ENCODE measurements around the gene ADIPOR1. TPM values are rescaled to one million over a fixed set of nuclear protein-coding genes. Genes with fewer than 3 reads are reported as not detected.

ADIPOR1 gene
- total and polyA plus RNA-seq, 2 of the 4 experiments (the other 2 are of a cell fraction): 82.7 to 92.5 TPM

- TF ChIP-seq RCOR1 (IDR thresholded peaks at IDR 0.05; ENCODE audit: insufficient replicate concordance, low read length): no peak
- TF ChIP-seq MAZ (IDR thresholded peaks at IDR 0.05; ENCODE audit: borderline replicate concordance, low read depth, low read length): no peak
- no peak for TF ChIP-seq RAD21 (IDR thresholded peaks at IDR 0.05; ENCODE audit: low read length)
- no peak for TF ChIP-seq MXI1 (IDR thresholded peaks at IDR 0.05; ENCODE audit: borderline replicate concordance, low read depth, low read length)
- TF ChIP-seq CEBPB (IDR thresholded peaks at IDR 0.05; ENCODE audit: low read depth, low read length): no peak
- TF ChIP-seq CTCF (conservative IDR thresholded peaks at IDR 0.05; ENCODE audit: low read depth, low read length): no peak
- no peak for TF ChIP-seq NFE2L2 (IDR thresholded peaks at IDR 0.05; ENCODE audit: low read depth, low read length)
- no peak for TF ChIP-seq SMC3 (IDR thresholded peaks at IDR 0.05; ENCODE audit: low read depth, low read length)
- TF ChIP-seq ELK1 (IDR thresholded peaks at IDR 0.05; ENCODE audit: borderline replicate concordance, low read depth, low read length): no peak
- no peak for TF ChIP-seq RFX5 (IDR thresholded peaks at IDR 0.05; ENCODE audit: low read depth, low read length)
- TF ChIP-seq CHD1 (IDR thresholded peaks at IDR 0.05; ENCODE audit: low read depth, low read length): no peak
- no peak for TF ChIP-seq POLR2A (IDR thresholded peaks at IDR 0.05; ENCODE audit: low read depth, low read length)
- no peak for TF ChIP-seq USF2 (IDR thresholded peaks at IDR 0.05; ENCODE audit: low read depth, low read length)
- TF ChIP-seq MAFK (IDR thresholded peaks at IDR 0.05; ENCODE audit: low read depth, low read length): no peak
- no peak for TF ChIP-seq BHLHE40 (IDR thresholded peaks at IDR 0.05; ENCODE audit: low read depth, low read length)
- no peak for TF ChIP-seq FOS (IDR thresholded peaks at IDR 0.05; ENCODE audit: low read depth, low read length)
- peaks cover 0 to 4% of the 10 kb centered on the region in 2 experiments; a peak in 2 of 4 replicates for H3K79me1 ChIP-seq (ENCODE audit: low read depth in 1 of 2, low read length in 2 of 2)
- no peak overlapping the region for H2AK9ac ChIP-seq (replicated peaks; ENCODE audit: low read depth, low read length, poor library complexity)
- in situ Hi-C loops (cut with MboI; ENCODE audit: low sequenced_read_pairs) (no loop called here), intact Hi-C loops (cut with micrococcal nuclease) (loop anchor here (5.0 kb wide), 1 partner anchor 35 kb away; no protein-coding TSS in a partner anchor), dilution Hi-C loops (cut with HindIII; ENCODE audit: low sequenced_read_pairs, unreplicated experiment) (no loop called here)
- ChIA-PET POLR2A (ENCODE audit: unreplicated experiment) (no interaction called here), CTCF (no interaction called here)
- no peak for ATAC-seq (ENCODE audit: low read depth)
- no peak overlapping the region for H3K14ac ChIP-seq (replicated peaks; ENCODE audit: low read depth, low read length)
- no peak for DNase-seq
- no peaks in the 10 kb centered on the region for H3K27me3 ChIP-seq (ENCODE audit: control insufficient read depth, insufficient read depth, low read length)
- H2BK15ac ChIP-seq (ENCODE audit: low read depth, low read length): no peak overlapping the region
- no peak overlapping the region for H3K4me2 ChIP-seq (ENCODE audit: low read depth, low read length)
- WGBS, 2 experiments (ENCODE audit: extremely low coverage in 2 of 2, insufficient read length in 1 of 2): no CpG with 5 or more reads among the region's 1 CpG
- H3K4ac ChIP-seq (ENCODE audit: low read depth, low read length): no peak overlapping the region
- H3K4me3 ChIP-seq (ENCODE audit: insufficient read depth, low read depth, low read length): no peak overlapping the region
- H3K18ac ChIP-seq (ENCODE audit: low read depth, low read length): no peak overlapping the region
- H3K4me1 ChIP-seq (ENCODE audit: control insufficient read depth, insufficient read depth, low read length): no peaks in the 10 kb centered on the region
- H2BK20ac ChIP-seq (ENCODE audit: low read depth, low read length): no peak overlapping the region
- H4K8ac ChIP-seq (ENCODE audit: low read depth in 2 of 2, low read length in 2 of 2): no peak overlapping the region
- no peak overlapping the region for H2BK120ac ChIP-seq (ENCODE audit: low read depth, low read length)
- H4K20me1 ChIP-seq (ENCODE audit: insufficient read depth, low read length): no peaks in the 10 kb centered on the region
- H3K36me3 ChIP-seq (ENCODE audit: control insufficient read depth, insufficient read depth, low read length): peaks cover 37% of the 10 kb centered on the region
- no peak overlapping the region for H3K27ac ChIP-seq (ENCODE audit: insufficient read depth, low read length)
- no peak overlapping the region for H4K91ac ChIP-seq (ENCODE audit: insufficient read depth, low read depth, low read length)
- no peaks in the 10 kb centered on the region for H3K9me1 ChIP-seq (ENCODE audit: insufficient read depth, low read length)
- no peak overlapping the region for H3K56ac ChIP-seq (ENCODE audit: extremely low read depth, insufficient read depth, low read length)
- no peak overlapping the region for H4K5ac ChIP-seq (ENCODE audit: low read depth, low read length)
- no peak overlapping the region for H2AK5ac ChIP-seq (ENCODE audit: low read depth, low read length)
- no peak overlapping the region for H2BK5ac ChIP-seq (ENCODE audit: low read depth, low read length, poor library complexity, severe bottlenecking)
- no peak overlapping the region for H2AFZ ChIP-seq (replicated peaks; ENCODE audit: low read length, poor library complexity)
- no peak overlapping the region for H3K9ac ChIP-seq (ENCODE audit: low read depth, low read length)
- H3K9me3 ChIP-seq (ENCODE audit: control insufficient read depth, insufficient read depth, low read length): no peaks in the 10 kb centered on the region
- no TSS peak for BruUV-seq (replicated peaks)
- H3K23ac ChIP-seq (ENCODE audit: low read depth, low read length): no peak overlapping the region
Measured at GRCh38 chr1:202942426-202942825, 15.7 kb downstream of the ADIPOR1 start.

All from IMR-90 (cell line).